Thyroid gland (tissue), 4 donors: ENCODE measurements around the gene TTN.

Source experiments
- CTCF ChIP-seq, 6 experiments: fragments of 200-600 bp in 3 of 6; fragments of 450-650 bp in 3 of 6; sonication (generic) in 3 of 6; IDR thresholded peaks; one replicate each; pipeline ENCODE4 v1.5.1; 2016 to 2019; ENCODE audit warnings: antibody characterized with exemption in 6 of 6, mild to moderate bottlenecking in 2 of 6, inconsistent platforms in 1 of 6, moderate library complexity in 1 of 6
- POLR2A ChIP-seq, 2 donors: fragments of 450-650 bp; IDR thresholded peaks; one replicate each; pipeline ENCODE4 v1.6.1; 2017; ENCODE audit warnings: antibody characterized with exemption in 2 of 2, mild to moderate bottlenecking in 2 of 2, moderate library complexity in 1 of 2

GRCh38 chr2:178514664-178515063 is 292.6 kb downstream of the TTN start:
- TF ChIP-seq CTCF (IDR thresholded peaks at IDR 0.05) (no peak), POLR2A (IDR thresholded peaks at IDR 0.05) (no peak)
